GM19238 (cell line): ENCODE data around the gene PUS3.

Experiments
- DNase-seq: peaks from one replicate; pipeline ENCODE4 v3.0.0; 2011; ENCODE audit warnings: low spot score; ENCODE audit not compliant: insufficient read length

Gene PUS3

DNA sequence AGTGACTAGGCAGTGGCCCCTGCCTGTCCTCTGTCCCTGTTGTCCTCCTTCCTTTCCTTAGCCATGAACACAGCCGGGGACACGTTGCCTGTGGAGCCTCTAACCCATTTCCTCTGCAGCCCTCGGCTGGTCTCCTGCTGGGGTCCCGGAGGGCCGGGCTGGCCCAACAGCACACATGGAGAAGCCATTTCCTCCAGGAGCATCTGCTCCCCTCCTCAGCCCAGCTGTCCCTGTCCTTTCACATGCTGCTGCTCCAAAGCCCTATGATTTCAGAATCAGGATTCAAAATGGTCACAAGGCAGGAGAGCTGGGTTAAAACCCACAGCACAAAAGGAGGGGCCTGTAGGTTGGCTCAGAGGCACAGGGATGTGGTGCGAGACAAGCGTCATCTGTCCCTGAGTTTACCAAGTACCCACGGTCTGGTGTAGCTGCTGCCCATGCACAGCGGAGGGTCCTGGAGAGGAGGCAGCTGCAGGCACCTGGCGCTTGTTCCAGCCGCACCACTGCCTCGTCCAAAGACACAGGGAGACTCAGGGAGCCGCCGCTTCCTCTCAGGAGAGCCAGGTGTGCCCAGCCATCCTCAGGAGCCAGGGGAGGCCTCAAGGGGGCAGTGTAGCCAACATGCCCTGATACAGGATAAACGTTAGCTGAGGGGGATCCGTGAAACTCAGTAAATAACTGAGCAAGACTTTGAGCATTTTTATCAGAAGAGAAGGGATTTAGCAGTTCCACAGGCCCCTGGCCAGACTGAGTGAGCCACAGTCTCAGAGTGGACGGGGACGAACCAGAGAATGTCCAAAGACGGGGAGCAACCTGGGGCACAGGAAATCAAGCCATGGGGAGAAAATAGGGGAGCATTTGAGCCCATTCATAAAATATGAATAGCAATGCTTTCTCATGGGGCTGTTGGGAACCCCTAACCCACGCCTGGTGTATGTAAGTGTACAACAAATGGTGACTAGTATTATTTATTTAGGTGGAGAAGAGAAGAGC is 38.9 kb upstream of the PUS3 start:
- peak; percentile 42 for DNase-seq

DNA sequence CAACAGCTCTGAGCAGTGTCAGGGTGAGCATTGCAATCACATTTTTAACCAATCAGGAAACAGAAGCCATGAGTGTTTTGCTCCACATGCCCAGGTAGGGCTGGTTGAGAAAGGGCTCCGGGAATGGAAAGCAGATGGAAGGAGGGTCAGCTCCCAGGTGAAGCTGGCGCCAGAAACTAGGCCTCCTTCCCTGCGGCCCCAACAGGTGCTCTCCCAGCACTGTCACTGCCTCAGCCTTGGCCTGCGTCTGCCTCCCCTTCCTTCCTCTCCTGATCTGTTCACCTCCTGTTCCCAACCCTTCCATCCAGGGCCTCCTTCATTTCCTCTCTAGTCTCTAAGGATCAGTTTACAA is 38.2 kb upstream of the PUS3 start:
- DNase-seq: no peak

DNA sequence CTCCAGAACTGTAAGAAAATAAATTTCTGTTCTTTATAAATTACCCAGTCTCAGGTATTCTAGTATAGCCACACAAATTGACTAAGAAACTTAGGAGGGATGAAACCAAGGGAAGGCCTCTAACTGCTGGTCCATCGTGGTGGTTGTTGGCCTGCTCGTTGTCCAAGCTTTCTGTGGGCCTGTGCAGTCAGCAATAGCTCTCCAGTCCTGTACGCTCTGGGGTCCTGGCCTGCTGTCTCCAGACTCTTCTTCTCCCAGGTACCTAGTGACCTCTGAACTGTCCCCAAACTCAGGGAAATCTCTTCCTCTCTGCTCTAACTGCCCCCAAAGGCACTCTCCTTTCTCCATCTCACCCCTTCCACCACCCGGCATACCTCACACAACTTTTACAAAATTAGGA is 37.1 kb upstream of the PUS3 start:
- DNase-seq: no peak

DNA sequence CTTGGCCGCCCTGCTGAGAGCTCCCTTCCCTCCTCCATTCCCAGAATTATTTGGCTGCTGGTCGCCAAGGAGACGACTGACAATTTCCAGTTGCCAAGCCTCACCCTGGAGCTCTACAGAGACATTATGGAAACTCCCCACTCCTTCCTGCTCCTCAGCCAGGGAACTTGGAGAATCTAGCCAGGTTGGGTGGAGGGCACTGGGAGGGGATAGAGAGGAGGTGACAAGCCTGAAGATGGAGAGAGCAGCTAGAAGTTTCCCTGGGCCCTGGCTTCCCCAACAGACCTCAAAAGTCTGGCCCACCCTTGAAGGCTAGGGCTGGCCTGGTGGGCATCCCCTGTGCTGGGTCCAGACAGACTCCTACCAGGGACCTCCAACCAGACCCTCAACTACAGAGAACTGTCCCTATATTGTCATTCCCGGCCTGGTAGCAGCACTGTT is 36.1 kb upstream of the PUS3 start:
- DNase-seq: no peak

DNA sequence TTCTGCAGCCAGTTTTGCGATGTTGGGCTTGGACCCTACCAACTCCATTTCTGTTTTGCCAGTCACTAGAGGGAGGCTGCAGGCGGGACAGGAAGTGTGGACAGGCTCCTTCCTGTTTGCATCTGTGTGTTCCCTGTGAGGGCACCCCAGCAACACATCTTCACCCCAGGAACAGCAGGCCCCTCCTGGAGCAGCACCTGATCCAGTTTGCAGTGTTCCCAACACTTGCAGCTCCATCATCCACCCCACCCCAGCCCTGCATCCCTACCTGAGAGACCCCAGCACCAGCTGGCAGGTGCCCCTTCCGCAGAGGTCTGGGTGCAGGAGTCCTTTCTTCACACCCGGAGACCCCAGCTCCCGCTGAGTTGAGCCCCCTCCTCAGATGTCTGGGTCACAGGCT is 35.4 kb upstream of the PUS3 start:
- DNase-seq: no peak

DNA sequence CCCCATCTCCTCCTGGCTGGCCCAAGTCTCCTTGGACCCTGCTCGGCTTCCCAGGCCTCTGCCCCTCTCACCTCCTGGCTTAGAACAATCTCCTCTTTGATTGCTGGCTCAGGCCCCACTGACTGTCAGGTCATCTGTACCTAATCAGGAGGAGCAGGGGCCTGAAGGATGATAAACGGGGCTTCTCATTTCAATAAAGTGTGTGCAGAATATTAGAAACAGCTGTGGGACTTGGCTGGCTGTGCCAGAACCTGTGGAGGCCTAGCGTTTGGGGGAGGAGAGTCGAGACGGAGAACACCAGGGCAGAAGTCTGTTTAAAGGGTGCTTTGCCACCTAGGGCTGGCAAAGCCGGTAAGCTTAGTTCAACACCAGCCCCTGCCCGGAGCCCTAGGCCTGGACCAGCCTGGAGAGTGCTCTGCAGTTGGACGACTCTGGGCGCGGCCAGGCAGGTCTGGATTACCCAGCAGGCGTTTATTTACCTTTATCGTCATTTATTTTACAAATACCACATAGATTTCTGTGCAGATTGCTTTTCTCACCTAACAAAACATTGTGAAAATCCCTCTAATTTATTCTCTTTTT is 32.7 kb upstream of the PUS3 start:
- no peak for DNase-seq

DNA sequence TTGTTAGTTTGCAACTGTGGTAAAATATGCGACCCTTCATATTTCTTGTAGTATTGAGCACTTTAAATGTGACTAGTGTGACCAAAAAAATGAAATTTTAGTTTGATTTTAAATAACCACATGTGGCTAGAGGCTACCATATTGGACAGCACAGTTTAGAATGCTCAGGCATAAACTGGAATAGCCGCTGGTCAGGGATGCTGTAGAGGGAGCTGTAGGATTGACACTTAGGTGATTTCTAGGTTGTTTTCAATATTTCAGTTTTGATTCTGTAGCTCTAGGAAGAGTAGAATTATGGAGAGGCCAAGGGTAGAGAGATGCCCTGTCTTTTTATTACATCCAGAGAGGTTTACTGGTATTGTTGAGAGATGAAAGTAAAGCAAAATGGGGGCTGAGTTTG is 32.0 kb upstream of the PUS3 start:
- no peak for DNase-seq

DNA sequence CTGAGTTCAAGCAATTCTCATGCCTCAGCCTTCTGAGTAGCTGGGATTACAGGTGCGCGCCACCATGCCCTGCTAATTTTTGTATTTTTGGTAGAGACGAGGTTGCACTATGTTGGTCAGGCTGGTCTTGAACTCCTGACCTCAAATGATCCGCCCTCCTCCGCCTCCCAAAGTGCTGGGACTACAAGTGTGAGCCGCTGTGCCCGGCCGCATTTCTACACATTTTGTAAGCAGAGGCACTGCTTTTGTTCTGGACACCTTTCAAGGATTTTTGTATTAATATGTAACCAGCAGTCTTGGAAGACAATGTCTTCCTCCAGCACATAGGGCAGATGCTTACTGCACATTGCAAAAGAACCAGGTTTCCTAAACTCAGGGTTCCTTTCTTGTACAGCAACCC is 31.5 kb upstream of the PUS3 start:
- no peak for DNase-seq

DNA sequence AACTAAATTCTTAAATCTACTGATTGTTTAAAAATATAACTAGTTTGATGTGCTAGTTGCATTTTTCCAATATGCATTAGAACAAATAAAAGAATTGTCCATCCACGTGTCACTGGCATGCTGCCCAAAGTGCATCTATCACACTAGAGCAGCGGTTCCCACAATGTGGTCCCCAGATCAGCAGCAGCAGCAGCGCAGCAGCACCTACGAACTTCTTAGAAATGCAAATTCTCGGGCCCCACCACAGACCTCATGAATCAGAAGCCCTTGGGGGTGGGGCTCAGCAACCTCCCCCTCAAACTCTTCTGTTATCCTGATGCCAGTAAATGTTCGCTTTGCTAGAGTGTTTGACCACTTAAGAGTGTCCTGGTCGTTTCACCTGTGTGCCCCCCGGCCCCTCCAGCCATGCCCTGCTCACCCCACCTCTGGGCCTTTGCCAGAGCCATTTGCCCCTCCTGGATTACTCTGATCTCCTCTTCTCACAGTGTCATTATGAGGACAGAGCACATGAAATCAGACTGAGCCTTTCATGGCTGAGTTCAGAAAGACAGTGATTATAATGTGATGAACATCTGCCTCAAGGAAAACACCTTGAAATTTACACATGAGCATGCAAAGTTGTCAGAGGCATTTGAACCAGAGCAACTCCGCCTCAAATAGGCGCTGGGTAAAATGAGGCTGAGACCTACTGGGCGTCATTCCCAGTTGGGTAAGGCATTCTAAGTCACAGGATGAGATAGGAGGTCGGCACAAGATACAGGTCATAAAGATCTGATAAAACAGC is 30.2 kb upstream of the PUS3 start:
- no peak for DNase-seq

DNA sequence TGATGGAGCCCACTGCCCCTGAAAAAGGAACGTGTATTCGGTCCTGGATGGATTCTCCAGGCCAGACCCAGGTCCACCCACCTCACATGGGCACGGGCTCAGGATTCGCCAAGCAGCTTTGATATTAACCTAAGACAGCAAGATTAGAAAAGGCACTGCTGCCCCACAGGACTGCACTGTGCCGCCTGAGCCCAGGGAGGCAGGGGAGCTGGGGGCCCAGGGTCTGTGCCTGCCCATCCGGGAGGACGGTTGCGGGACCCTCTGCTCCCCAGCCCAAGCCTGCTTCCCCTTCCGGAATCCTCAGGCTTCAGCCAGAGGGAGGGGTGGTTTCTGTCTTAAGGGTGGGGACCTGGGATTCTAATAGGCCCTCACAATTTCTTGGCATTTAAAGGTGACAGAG is 29.3 kb upstream of the PUS3 start:
- DNase-seq: no peak

DNA sequence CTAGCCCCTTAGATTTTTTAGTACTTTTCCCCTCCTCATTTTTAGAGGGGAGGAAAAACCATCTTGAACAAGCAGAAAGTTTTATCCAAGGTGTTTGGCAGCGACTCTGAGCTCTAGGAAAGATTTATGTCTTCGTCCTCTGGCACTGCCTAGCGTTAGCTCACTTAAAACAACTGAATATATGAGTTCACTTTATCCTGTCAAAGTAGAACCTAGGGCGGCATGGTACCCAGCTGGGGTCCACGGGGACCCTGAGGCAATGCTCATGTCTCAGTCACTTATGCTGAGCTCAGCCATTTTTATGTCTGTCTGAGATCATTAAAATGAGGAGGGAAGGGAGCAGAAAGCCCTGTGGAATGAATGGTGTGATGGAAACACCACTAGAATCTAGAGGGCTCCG is 28.7 kb upstream of the PUS3 start:
- DNase-seq: no peak

DNA sequence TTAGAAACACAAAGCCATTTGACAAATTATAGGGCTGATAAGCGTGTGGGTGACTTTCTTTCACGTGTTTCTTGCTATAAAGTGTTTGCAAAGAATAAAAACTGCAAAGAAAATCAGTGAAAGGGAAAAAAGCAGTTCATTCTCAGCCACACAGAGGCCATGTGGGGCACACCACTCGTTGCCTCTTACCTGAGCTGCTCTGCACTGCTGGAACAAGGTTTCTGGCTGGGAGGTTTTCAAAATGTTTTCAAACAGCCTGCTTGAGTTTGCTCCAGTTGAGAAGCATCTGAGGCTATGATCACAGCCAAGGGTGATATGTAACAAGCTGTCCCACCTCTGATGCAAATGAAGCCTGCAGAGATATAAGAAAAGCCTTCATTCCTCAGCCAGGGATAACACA is 28.1 kb upstream of the PUS3 start:
- no peak for DNase-seq

DNA sequence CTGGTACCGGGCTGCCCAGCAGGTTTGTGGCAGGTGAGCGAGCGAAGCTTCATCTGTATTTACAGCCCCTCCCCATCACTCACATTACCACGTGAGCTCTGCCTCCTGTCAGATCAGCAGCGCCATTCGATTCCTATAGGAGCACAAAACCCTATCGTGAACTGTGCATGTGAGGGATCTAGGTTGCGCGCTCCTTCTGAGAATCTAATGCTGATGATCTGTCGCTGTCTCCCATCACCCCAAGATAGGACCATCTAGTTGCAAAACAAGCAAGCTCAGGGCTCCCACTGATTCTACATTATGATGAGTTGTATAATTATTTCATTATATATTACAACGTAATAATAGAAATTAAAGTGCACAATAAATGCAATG is 27.1 kb upstream of the PUS3 start:
- no peak for DNase-seq

DNA sequence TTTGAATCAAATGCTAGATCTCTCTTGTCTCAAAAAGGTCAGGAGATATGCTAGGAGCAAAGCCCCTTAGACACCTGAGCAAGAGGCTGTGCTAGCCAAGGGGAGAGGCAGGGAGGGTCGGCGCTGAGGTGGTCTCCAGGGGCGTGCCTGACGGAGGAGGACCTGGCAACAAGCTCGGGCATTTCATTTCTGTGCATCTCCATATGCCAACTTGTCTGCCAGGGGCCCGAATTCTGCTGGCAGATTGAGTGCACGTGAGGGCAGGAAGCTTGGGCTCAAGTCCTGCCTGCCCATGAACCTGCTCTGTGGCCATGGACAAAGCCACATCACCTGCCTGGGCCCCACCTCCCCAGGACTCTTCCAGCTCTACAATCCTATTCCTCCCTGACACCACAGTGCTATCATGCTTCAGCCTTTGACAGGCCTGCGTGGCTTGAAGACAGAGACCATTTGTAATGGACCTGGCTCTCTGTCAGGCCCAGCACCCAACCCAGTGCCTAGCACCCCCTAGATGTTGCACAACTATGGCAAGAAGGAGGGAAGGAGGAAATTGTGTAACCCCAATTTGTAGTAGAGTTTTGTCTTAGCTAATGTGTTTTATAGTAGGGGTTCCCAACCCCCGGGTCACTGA is 26.6 kb upstream of the PUS3 start:
- no peak for DNase-seq

DNA sequence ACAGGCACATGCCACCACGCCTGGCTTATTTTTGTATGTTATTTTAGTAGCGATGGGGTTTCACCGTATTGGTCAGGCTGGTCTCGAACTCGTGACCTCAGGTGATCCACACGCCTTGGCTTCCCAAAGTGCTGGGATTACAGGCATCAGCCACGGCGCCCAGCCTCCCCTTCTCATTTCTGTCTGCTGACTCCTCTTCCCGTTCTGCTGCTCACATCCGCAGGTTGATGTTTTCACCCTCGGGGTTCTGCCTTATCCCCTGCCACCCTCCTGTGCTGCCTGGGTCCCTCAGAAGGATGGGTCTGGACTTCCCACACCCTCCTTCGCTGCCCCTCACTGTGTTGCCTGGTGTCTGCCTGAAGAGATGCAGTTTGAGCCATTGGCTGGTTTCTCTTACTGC is 23.7 kb upstream of the PUS3 start:
- no peak for DNase-seq

DNA sequence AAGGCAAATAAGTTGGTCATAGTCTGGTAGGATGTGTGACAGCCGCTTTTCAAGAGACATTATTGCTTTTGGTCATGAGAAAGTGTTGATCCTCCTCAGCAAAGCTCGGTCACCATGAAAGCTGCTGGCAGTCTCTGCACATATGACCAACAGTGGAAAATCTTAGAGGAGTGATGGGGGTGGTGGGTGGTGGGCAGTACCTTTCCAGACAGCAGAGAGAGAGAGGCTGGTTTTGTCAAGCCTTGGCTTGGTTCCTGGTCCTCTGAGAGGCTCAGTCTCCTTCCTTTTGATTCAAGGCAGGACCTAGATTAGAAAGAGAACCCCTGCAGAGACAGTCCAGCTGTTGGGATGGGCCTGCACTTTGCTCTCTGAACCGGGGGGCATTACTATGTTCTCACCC is 22.8 kb upstream of the PUS3 start:
- no peak for DNase-seq

DNA sequence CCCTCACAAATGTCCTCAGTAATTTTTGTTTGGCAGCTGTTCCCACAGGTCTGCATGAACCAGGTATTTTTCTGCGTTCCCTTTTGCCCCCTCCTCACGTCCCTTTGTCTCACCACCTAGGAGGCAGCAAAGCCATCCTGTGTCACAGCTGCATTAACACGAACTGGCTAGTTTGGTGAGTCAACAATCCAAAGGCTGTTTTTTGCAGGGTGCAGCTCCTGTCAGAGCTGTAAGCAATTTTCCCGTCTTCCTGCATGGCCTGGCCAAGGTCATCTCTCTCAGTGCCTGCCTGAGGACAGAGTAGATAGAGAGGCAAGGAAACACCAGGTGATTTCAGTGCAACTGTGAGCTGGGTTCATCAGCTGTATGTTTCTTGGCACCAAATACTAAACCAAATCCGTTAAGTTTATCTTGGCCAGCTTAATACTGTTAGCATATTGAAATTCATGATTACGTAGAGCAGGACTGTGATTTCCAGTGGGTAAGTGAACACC is 22.3 kb upstream of the PUS3 start:
- DNase-seq: no peak

DNA sequence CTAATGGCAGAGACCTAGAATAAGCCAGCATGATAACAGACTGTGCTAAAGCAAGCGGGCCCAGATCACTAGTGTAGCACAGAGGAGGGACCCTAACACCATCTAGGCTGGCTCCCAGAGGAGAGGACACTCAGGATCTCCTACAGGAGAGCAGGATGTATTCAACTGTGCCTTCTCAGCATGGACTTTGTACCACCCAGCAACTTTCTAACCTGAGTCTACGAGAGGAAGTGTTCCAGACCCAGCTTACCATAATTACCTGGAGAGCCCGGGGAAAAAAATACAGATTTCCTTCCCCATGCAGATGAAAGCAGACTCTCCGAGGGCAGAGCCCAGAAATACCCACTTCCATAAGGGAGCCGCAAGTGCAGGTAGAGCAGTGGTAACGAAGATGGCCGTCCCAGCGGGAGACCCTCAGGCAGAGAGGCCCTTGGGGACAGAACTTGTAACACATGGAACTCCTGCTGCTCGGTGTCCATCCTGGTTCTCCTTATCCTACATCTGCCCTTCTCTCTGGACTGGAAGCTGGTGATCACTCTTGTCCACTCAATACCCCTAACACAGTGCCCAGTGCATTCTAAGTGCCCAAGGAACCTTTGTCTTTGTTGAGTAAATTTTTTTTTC is 21.5 kb upstream of the PUS3 start:
- DNase-seq: no peak

DNA sequence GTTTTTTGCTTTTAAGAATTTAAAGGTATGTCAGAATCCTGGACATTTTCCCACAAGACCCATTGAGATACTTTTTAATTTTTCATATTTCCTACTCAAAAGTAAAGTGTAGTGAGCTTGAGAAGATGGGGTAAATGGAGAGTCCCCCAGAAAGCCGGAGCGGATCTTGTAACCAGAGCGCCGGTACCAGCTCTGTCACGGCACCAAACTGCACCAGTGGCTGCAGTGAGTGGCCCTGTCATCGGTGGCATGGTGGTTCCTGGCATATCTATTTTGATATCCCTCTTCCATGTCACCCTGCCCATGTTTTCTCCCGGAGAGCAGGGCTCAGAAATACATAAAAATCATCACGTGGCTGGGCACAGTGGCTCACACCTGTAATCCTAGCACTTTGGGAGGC is 20.6 kb upstream of the PUS3 start:
- no peak for DNase-seq

DNA sequence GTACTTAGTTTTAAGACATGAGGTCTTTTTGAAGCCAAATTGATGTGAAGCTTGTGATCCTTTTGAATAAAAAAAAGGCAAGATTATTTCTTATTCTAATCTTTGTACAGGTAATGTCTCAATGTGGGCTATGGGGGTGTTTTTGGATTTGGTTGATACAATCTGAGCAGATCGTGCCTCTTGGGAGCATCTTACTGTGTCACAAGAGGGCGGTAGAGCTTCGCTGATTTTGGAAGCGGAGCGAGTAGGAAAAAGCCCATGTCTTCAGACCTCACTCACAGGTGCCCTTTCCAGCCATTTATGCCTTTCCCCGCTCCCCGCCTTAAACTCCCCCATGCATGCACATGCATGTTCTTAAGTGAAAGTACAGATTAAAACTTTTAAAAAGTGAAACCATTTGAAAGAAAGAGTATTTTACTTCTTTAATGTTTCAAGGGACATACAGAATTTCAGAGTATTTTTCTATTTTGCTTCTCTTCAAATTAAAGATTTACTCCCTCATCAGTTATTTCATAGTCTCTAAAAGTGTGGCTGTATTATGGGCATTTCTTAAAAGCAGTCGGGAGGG is 20.1 kb upstream of the PUS3 start:
- DNase-seq: peak; percentile 46

DNA sequence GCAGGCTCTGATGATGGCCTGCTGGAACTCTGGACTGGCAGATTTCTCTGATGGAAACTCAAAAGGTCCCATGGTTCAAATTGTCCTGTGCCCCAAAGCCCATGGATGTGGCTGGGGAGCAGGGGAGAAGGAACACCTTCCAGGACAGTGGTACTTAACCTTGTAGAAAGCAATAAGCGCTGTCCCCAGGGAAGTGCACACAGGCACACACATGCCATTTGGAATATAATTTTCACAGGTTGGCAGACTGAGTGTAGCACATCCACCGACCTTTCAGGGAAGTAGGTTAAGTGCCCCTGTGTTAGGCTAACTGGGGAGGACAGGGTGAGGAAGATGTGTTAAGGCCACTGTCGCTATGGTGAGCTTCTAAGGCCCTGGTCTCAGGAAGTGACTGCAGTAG is 19.1 kb upstream of the PUS3 start:
- DNase-seq: no peak
